Esophagus squamous epithelium (tissue), 4 donors: ENCODE data around the gene CALY.

Experiments used
- CTCF ChIP-seq, 6 experiments: fragments of 450-650 bp in 4 of 6; fragments of 200-600 bp in 2 of 6; sonication (generic) in 2 of 6; IDR thresholded peaks; one replicate each; pipeline ENCODE4 v1.5.1; 2016 to 2019; ENCODE audit warnings: antibody characterized with exemption in 6 of 6, mild to moderate bottlenecking in 4 of 6, moderate library complexity in 4 of 6
- POLR2A ChIP-seq, 4 donors: fragments of 450-650 bp; IDR thresholded peaks; one replicate each; pipeline ENCODE4 v1.6.1; 2017; ENCODE audit warnings: antibody characterized with exemption in 4 of 4, mild to moderate bottlenecking in 4 of 4, moderate library complexity in 3 of 4

- no peak for TF ChIP-seq CTCF (IDR thresholded peaks at IDR 0.05)
- TF ChIP-seq POLR2A (IDR thresholded peaks at IDR 0.05): no peak
Measured at GRCh38 chr10:133283931-133284330, 52.8 kb downstream of the CALY start.
